Activated CD8-positive, alpha-beta memory T cell treated with anti-CD3 and anti-CD28 coated beads, Interleukin-2, amount 10 ng/mL, durations not matched to agents 7 days and 5 days (primary cell): ENCODE results near the gene TRIM5. TPM values are rescaled to one million over a fixed set of nuclear protein-coding genes. Genes with fewer than 3 reads are reported as not detected.
"Not testable (repeated sequence)": the region's sequence is repeated elsewhere in the genome, so short reads cannot be mapped to it uniquely, and the experiment has no call there.

Experiments
- ATAC-seq: fragments of 150-1000 bp; cut with Tn5 transposase; one replicate; pipeline ENCODE4 v1.10.0; 2021; ENCODE audit warnings: moderate library complexity
- CTCF ChIA-PET: fragments of 350-600 bp; sonication (Branson Sonifier 250); formaldehyde crosslinking; loops from one replicate; lab custom pipeline; 2021; ENCODE audit warnings: antibody characterized with exemption; lab: Charles Lee
- DNase-seq: peaks from one replicate; pipeline ENCODE4 v3.0.0-alpha.2; 2020
- H3K27ac Mint-ChIP-seq: one replicate; pipeline ENCODE4 v1.8.0; 2021; ENCODE audit warnings: mild to moderate bottlenecking, mixed read lengths
- H3K27me3 Mint-ChIP-seq: one replicate; pipeline ENCODE4 v1.8.0; 2021; ENCODE audit warnings: mixed read lengths
- H3K36me3 Mint-ChIP-seq: one replicate; pipeline ENCODE4 v1.8.0; 2021; ENCODE audit warnings: mild to moderate bottlenecking, mixed read lengths
- H3K4me1 Mint-ChIP-seq: one replicate; pipeline ENCODE4 v1.8.0; 2021; ENCODE audit warnings: mixed read lengths
- H3K4me3 Mint-ChIP-seq: one replicate; pipeline ENCODE4 v1.8.0; 2021; ENCODE audit warnings: mild to moderate bottlenecking, moderate library complexity, mixed read lengths
- H3K9me3 Mint-ChIP-seq: one replicate; pipeline ENCODE4 v1.8.0; 2022; ENCODE audit warnings: low read depth, mixed read lengths
- total RNA-seq, 2 experiments: library from RNA; stranded (reverse); gene quantifications; one replicate each; pipeline ENCODE4 v1.2.3, GENCODE V29; 2021

TRIM5 gene
- total RNA-seq, 2 experiments from 2014 or later = 25.0 to 35.4 TPM

- H3K4me3 Mint-ChIP-seq = peak overlapping the region; percentile 96
- not testable (repeated sequence) for H3K27me3 Mint-ChIP-seq
Measured at GRCh38 chr11:5683620-5684019, 1.3 kb downstream of the TRIM5 start.

GRCh38 chr11:5682890-5683441 lies 1.9 kb downstream of the TRIM5 start:
- H3K4me3 Mint-ChIP-seq, H3K27me3 Mint-ChIP-seq, H3K9me3 Mint-ChIP-seq, DNase-seq, ATAC-seq, H3K27ac Mint-ChIP-seq: not testable (repeated sequence)
- CTCF ChIA-PET = interaction anchor here (1.4 to 1.5 kb wide), 2 partner anchors 23 to 207 kb away, joined by 3 read pairs; no protein-coding TSS in a partner anchor
- Mint-ChIP-seq H3K36me3 (peaks cover 36% of the 10 kb centered on the region), H3K4me1 (peaks cover 38% of the 10 kb centered on the region)

More at GRCh38 chr11:5683620-5684019, 1.3 kb downstream of the TRIM5 start:
- peak; percentile 62 for DNase-seq
- not testable (repeated sequence) for ATAC-seq, H3K9me3 Mint-ChIP-seq
- peak overlapping the region; percentile 94 for H3K27ac Mint-ChIP-seq
- H3K4me1 Mint-ChIP-seq = peaks cover 38% of the 10 kb centered on the region
- H3K36me3 Mint-ChIP-seq = peaks cover 30% of the 10 kb centered on the region
- CTCF ChIA-PET = interaction anchor here (1.2 to 1.5 kb wide), 5 partner anchors 21 to 207 kb away, joined by 3 read pairs; no protein-coding TSS in a partner anchor

GRCh38 chr11:5679811-5680210 lies 5.1 kb downstream of the TRIM5 start:
- DNase-seq (no peak), ATAC-seq (no peak)
- peaks cover 29% of the 10 kb centered on the region for H3K4me1 Mint-ChIP-seq
- no peaks in the 10 kb centered on the region for H3K9me3 Mint-ChIP-seq
- H3K27me3 Mint-ChIP-seq = no peaks in the 10 kb centered on the region
- H3K4me3 Mint-ChIP-seq = no peak overlapping the region
- CTCF ChIA-PET = interaction anchor here (0.6 to 1.6 kb wide), 2 partner anchors 11 to 19 kb away, joined by 3 to 4 read pairs; no protein-coding TSS in a partner anchor
- H3K27ac Mint-ChIP-seq = no peak overlapping the region
- H3K36me3 Mint-ChIP-seq = peaks cover 50% of the 10 kb centered on the region

GRCh38 chr11:5674391-5674790 lies 10.5 kb downstream of the TRIM5 start:
- ATAC-seq (no peak), DNase-seq (no peak)
- no peak overlapping the region for H3K27ac Mint-ChIP-seq
- CTCF ChIA-PET = no interaction called here
- no peaks in the 10 kb centered on the region for H3K27me3 Mint-ChIP-seq
- peaks cover 53% of the 10 kb centered on the region for H3K36me3 Mint-ChIP-seq
- H3K9me3 Mint-ChIP-seq = no peaks in the 10 kb centered on the region
- peaks cover 10% of the 10 kb centered on the region for H3K4me1 Mint-ChIP-seq
- H3K4me3 Mint-ChIP-seq = no peak overlapping the region

- no peaks in the 10 kb centered on the region for H3K4me1 Mint-ChIP-seq
- DNase-seq = no peak
- H3K4me3 Mint-ChIP-seq = no peak overlapping the region
- CTCF ChIA-PET = no interaction called here
- H3K27me3 Mint-ChIP-seq = no peaks in the 10 kb centered on the region
- no peak overlapping the region for H3K27ac Mint-ChIP-seq
- peaks cover 43% of the 10 kb centered on the region for H3K36me3 Mint-ChIP-seq
- no peak for ATAC-seq
- no peaks in the 10 kb centered on the region for H3K9me3 Mint-ChIP-seq
Measured at GRCh38 chr11:5671831-5672230, 13.0 kb downstream of the TRIM5 start.

- no peaks in the 10 kb centered on the region for H3K4me1 Mint-ChIP-seq
- CTCF ChIA-PET = no interaction called here
- no peak overlapping the region for H3K27ac Mint-ChIP-seq
- no peak overlapping the region for H3K4me3 Mint-ChIP-seq
- no peak for DNase-seq
- no peaks in the 10 kb centered on the region for H3K9me3 Mint-ChIP-seq
- no peak for ATAC-seq
- peaks cover 44% of the 10 kb centered on the region for H3K36me3 Mint-ChIP-seq
- H3K27me3 Mint-ChIP-seq = no peaks in the 10 kb centered on the region
Measured at GRCh38 chr11:5666402-5666793, 18.5 kb downstream of the TRIM5 start.

GRCh38 chr11:5665746-5666401 lies 19.0 kb downstream of the TRIM5 start:
- CTCF ChIA-PET = no interaction called here
- ATAC-seq (no peak), DNase-seq (no peak)
- H3K4me3 Mint-ChIP-seq = no peak overlapping the region
- no peaks in the 10 kb centered on the region for H3K4me1 Mint-ChIP-seq
- H3K9me3 Mint-ChIP-seq = no peaks in the 10 kb centered on the region
- no peaks in the 10 kb centered on the region for H3K27me3 Mint-ChIP-seq
- H3K27ac Mint-ChIP-seq = no peak overlapping the region
- peaks cover 41% of the 10 kb centered on the region for H3K36me3 Mint-ChIP-seq

GRCh38 chr11:5665051-5665570 lies 19.8 kb downstream of the TRIM5 start:
- CTCF ChIA-PET = no interaction called here

GRCh38 chr11:5663511-5663910 lies 21.4 kb downstream of the TRIM5 start:
- no peak for DNase-seq
- no peak overlapping the region for H3K27ac Mint-ChIP-seq
- H3K9me3 Mint-ChIP-seq = no peaks in the 10 kb centered on the region
- peaks cover 22% of the 10 kb centered on the region for H3K36me3 Mint-ChIP-seq
- H3K27me3 Mint-ChIP-seq = no peaks in the 10 kb centered on the region
- CTCF ChIA-PET = no interaction called here
- ATAC-seq = no peak
- H3K4me3 Mint-ChIP-seq = no peak overlapping the region
- H3K4me1 Mint-ChIP-seq = peaks cover 4% of the 10 kb centered on the region

More at GRCh38 chr11:5665051-5665570, 19.8 kb downstream of the TRIM5 start:
- ATAC-seq = no peak
- Mint-ChIP-seq H3K9me3 (no peaks in the 10 kb centered on the region), H3K4me3 (no peak overlapping the region), H3K4me1 (peaks cover 2% of the 10 kb centered on the region), H3K27me3 (no peaks in the 10 kb centered on the region), H3K36me3 (peaks cover 34% of the 10 kb centered on the region), H3K27ac (no peak overlapping the region)
- DNase-seq = no peak

- DNase-seq = no peak
- H3K9me3 Mint-ChIP-seq = peaks cover 2% of the 10 kb centered on the region
- CTCF ChIA-PET = no interaction called here
- H3K27ac Mint-ChIP-seq = no peak overlapping the region
- no peak for ATAC-seq
- H3K36me3 Mint-ChIP-seq = peaks cover 13% of the 10 kb centered on the region
- no peak overlapping the region for H3K4me3 Mint-ChIP-seq
- H3K27me3 Mint-ChIP-seq = no peaks in the 10 kb centered on the region
- peaks cover 4% of the 10 kb centered on the region for H3K4me1 Mint-ChIP-seq
Measured at GRCh38 chr11:5658318-5658717, 26.6 kb downstream of the TRIM5 start.

GRCh38 chr11:5656956-5657355 lies 27.9 kb downstream of the TRIM5 start:
- DNase-seq, H3K4me3 Mint-ChIP-seq, ATAC-seq, H3K9me3 Mint-ChIP-seq, H3K27ac Mint-ChIP-seq, H3K4me1 Mint-ChIP-seq, H3K27me3 Mint-ChIP-seq, CTCF ChIA-PET: not testable (repeated sequence)
- H3K36me3 Mint-ChIP-seq = peaks cover 13% of the 10 kb centered on the region

- Mint-ChIP-seq H3K4me1 (peaks cover 4% of the 10 kb centered on the region), H3K9me3 (peaks cover 2% of the 10 kb centered on the region), H3K4me3 (no peak overlapping the region), H3K36me3 (peaks cover 13% of the 10 kb centered on the region), H3K27ac (no peak overlapping the region), H3K27me3 (no peaks in the 10 kb centered on the region)
- ATAC-seq = no peak
- DNase-seq = no peak
- CTCF ChIA-PET = no interaction called here
Measured at GRCh38 chr11:5655474-5655873, 29.4 kb downstream of the TRIM5 start.

GRCh38 chr11:5646139-5646538 lies 38.7 kb downstream of the TRIM5 start:
- ATAC-seq (no peak), DNase-seq (no peak)
- Mint-ChIP-seq H3K27ac (no peak overlapping the region), H3K36me3 (peaks cover 28% of the 10 kb centered on the region), H3K4me3 (no peak overlapping the region), H3K27me3 (no peaks in the 10 kb centered on the region), H3K4me1 (peaks cover 11% of the 10 kb centered on the region), H3K9me3 (peaks cover 1% of the 10 kb centered on the region)
- CTCF ChIA-PET = no interaction called here

GRCh38 chr11:5643585-5643984 lies 41.3 kb downstream of the TRIM5 start:
- peaks cover 37% of the 10 kb centered on the region for H3K36me3 Mint-ChIP-seq
- H3K4me1 Mint-ChIP-seq = peaks cover 11% of the 10 kb centered on the region
- H3K27me3 Mint-ChIP-seq = no peaks in the 10 kb centered on the region
- no peak for DNase-seq
- H3K9me3 Mint-ChIP-seq = peaks cover 3% of the 10 kb centered on the region
- H3K4me3 Mint-ChIP-seq = no peak overlapping the region
- CTCF ChIA-PET = no interaction called here
- H3K27ac Mint-ChIP-seq = no peak overlapping the region
- peak; percentile 33 for ATAC-seq
